GM18517 (cell line): ENCODE results near the gene TDRD3.
"Not testable (repeated sequence)": the region's sequence is repeated elsewhere in the genome, so short reads cannot be mapped to it uniquely, and the experiment has no call there.

Experiments
- ATAC-seq: cut with Tn5 transposase; IDR thresholded peaks from one replicate; pipeline ENCODE4 v1.9.1; 2021; ENCODE audit warnings: mild to moderate bottlenecking, moderate library complexity; ENCODE audit not compliant: unreplicated experiment

The TDRD3 gene

GRCh38 chr13:60396783-60397703, at the start of gene TDRD3:
TDRD3 (plus strand) TSS chr13:60397220; CDS start chr13:60397365, 145 bp downstream.
- peak; percentile 63 for ATAC-seq

- ATAC-seq, result no peak
Observed at GRCh38 chr13:60347690-60348089, 49.3 kb upstream of the TDRD3 start.

- ATAC-seq, result no peak
Observed at GRCh38 chr13:60348097-60348496, 48.9 kb upstream of the TDRD3 start.

- no peak for ATAC-seq
Observed at GRCh38 chr13:60351326-60351725, 45.7 kb upstream of the TDRD3 start.

- no peak for ATAC-seq
Observed at GRCh38 chr13:60351855-60352615, 45.0 kb upstream of the TDRD3 start.

- no peak for ATAC-seq
Observed at GRCh38 chr13:60352644-60353043, 44.4 kb upstream of the TDRD3 start.

GRCh38 chr13:60355056-60355455, 42.0 kb upstream of the TDRD3 start:
- ATAC-seq, result no peak

- ATAC-seq, result no peak
Observed at GRCh38 chr13:60356970-60357369, 40.0 kb upstream of the TDRD3 start.

- no peak for ATAC-seq
Observed at GRCh38 chr13:60358453-60358852, 38.6 kb upstream of the TDRD3 start.

GRCh38 chr13:60363288-60363687, 33.7 kb upstream of the TDRD3 start:
- ATAC-seq, result no peak

GRCh38 chr13:60369242-60369641, 27.8 kb upstream of the TDRD3 start:
- ATAC-seq, result peak; percentile 66

- ATAC-seq, result no peak
Observed at GRCh38 chr13:60370343-60370742, 26.7 kb upstream of the TDRD3 start.

GRCh38 chr13:60372141-60372540, 24.9 kb upstream of the TDRD3 start:
- no peak for ATAC-seq

GRCh38 chr13:60379282-60379681, 17.7 kb upstream of the TDRD3 start:
- ATAC-seq, result not testable (repeated sequence)

GRCh38 chr13:60379837-60380565, 17.0 kb upstream of the TDRD3 start:
- no peak for ATAC-seq

GRCh38 chr13:60384911-60385310, 12.1 kb upstream of the TDRD3 start:
- no peak for ATAC-seq

- ATAC-seq, result no peak
Observed at GRCh38 chr13:60386250-60386649, 10.8 kb upstream of the TDRD3 start.

GRCh38 chr13:60392131-60392530, 4.9 kb upstream of the TDRD3 start:
- no peak for ATAC-seq

GRCh38 chr13:60395971-60396782, 843 bp upstream of the TDRD3 start:
- ATAC-seq, result peak; percentile 71

GRCh38 chr13:60397704-60398378, 821 bp downstream of the TDRD3 start:
- ATAC-seq, result peak; percentile 19
